Measurements from ENCODE around the gene TLR3.

TLR3 gene

DNA sequence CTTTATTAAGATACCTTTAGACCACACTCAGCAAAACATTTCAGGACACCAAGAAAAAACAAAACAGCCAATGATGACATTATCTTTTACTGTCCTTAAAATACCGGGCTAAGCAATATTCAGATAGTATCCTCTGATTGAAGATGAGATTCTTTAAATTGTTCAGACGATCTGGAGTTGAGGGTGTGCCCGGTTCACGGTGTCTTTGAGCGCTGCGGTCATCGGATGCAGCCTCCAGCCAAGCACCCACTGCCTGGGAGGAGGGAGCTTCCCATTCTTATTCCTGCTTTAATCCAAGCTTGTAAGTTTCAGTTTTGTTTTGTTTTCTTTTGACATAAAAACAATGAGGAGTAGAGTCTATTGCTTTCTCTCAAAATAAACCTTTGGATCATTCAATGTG is 49.6 kb downstream of the TLR3 start:
- no peaks in the 10 kb centered on the region for H3K36me3 ChIP-seq
- peaks cover 0 to 4% of the 10 kb centered on the region in 2 donors for H3K27me3 ChIP-seq
- H3K9me3 ChIP-seq, result no peaks in the 10 kb centered on the region
- intact Hi-C loops (cut with DNase I; ENCODE audit: low total_unique reads), result no loop called here
- H3K4me3 ChIP-seq, result no peak overlapping the region
- TF ChIP-seq, protein P1, sequence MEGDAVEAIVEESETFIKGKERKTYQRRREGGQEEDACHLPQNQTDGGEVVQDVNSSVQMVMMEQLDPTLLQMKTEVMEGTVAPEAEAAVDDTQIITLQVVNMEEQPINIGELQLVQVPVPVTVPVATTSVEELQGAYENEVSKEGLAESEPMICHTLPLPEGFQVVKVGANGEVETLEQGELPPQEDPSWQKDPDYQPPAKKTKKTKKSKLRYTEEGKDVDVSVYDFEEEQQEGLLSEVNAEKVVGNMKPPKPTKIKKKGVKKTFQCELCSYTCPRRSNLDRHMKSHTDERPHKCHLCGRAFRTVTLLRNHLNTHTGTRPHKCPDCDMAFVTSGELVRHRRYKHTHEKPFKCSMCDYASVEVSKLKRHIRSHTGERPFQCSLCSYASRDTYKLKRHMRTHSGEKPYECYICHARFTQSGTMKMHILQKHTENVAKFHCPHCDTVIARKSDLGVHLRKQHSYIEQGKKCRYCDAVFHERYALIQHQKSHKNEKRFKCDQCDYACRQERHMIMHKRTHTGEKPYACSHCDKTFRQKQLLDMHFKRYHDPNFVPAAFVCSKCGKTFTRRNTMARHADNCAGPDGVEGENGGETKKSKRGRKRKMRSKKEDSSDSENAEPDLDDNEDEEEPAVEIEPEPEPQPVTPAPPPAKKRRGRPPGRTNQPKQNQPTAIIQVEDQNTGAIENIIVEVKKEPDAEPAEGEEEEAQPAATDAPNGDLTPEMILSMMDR (IDR thresholded peaks at IDR 0.05), result no peak
- no peak for DNase-seq
- H3K4me1 ChIP-seq, result no peaks in the 10 kb centered on the region
- H3K27ac ChIP-seq, result no peak overlapping the region

GRCh38 chr4:186121057-186121456 is 52.1 kb downstream of the TLR3 start:
- peaks cover 0 to 4% of the 10 kb centered on the region in 2 donors for H3K27me3 ChIP-seq
- H3K36me3 ChIP-seq, result no peaks in the 10 kb centered on the region
- no peak overlapping the region for H3K27ac ChIP-seq
- no peaks in the 10 kb centered on the region for H3K4me1 ChIP-seq
- TF ChIP-seq, protein P1 (IDR thresholded peaks at IDR 0.05), result no peak
- no peak for DNase-seq
- intact Hi-C loops (cut with DNase I; ENCODE audit: low total_unique reads), result no loop called here
- no peak overlapping the region for H3K4me3 ChIP-seq
- H3K9me3 ChIP-seq, result no peaks in the 10 kb centered on the region

GRCh38 chr4:186128842-186129241 is 59.9 kb downstream of the TLR3 start:
- Histone ChIP-seq H3K4me3 (no peak overlapping the region), H3K4me1 (no peaks in the 10 kb centered on the region), H3K27me3 (no peaks in the 10 kb centered on the region), H3K36me3 (no peaks in the 10 kb centered on the region), H3K27ac (no peak overlapping the region), H3K9me3 (no peaks in the 10 kb centered on the region)
- DNase-seq, result no peak
- TF ChIP-seq, protein P1 (IDR thresholded peaks at IDR 0.05), result no peak
- intact Hi-C loops (cut with DNase I; ENCODE audit: low total_unique reads), result no loop called here

DNA sequence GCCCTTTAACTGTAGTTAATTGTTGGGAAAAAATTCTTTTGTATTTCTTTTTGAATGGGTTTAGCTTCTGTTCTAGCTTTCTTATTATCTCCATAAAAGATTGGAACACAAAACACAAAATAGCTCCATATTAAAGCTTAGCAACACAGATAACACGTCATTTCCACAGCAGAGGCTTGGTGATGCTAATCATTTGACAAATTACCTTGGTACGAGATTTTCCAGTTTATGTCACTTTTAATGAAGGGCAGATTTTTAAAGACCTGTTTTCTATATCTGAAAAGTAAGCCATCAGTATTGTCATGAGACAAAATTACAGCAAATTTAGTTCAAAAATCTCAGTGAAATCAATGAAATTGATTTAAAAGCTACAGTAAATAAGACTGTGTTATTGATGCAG is 63.0 kb downstream of the TLR3 start:
- no peaks in the 10 kb centered on the region for H3K36me3 ChIP-seq
- H3K9me3 ChIP-seq, result no peaks in the 10 kb centered on the region
- TF ChIP-seq, protein P1 (IDR thresholded peaks at IDR 0.05), result no peak
- no peaks in the 10 kb centered on the region for H3K4me1 ChIP-seq
- no peaks in the 10 kb centered on the region for H3K27me3 ChIP-seq
- H3K4me3 ChIP-seq, result no peak overlapping the region
- H3K27ac ChIP-seq, result no peak overlapping the region
- intact Hi-C loops (cut with DNase I; ENCODE audit: low total_unique reads), result no loop called here
- no peak for DNase-seq

DNA sequence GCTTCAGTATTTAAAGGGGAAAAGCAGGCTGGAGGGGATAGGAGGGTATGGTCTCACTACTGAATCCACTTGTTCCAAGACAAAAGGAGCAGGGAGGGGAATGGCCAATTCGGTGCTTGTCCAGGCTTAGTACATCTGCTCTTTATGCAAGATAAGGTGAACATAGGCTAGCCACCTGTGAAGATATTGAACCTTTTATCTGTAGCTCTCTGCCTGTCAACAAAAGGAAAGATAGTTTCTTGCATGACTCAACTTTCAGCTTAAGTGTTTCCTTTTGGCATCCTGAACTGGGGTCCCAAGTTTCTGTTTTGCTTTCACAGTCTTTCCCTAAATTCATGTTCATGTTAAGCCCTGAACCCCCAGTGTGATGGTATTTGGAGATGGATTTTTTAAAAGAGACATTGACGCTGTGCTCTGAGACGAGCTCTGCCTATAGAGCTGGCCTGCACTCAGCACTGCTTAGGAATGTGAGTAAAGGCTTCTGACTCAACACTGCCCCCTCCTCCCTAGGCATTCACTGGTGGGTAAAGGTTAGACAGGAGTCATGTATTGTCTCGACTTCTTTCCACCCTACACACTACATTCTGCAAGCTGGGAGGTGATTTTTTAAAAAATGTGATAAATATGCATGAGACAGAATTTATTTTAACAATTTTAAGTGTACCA is 63.8 kb downstream of the TLR3 start:
- no peaks in the 10 kb centered on the region for H3K9me3 ChIP-seq
- H3K4me3 ChIP-seq, result no peak overlapping the region
- H3K36me3 ChIP-seq, result no peaks in the 10 kb centered on the region
- intact Hi-C loops (cut with DNase I; ENCODE audit: low total_unique reads), result no loop called here
- no peak for DNase-seq
- H3K27ac ChIP-seq, result no peak overlapping the region
- no peaks in the 10 kb centered on the region for H3K27me3 ChIP-seq
- TF ChIP-seq, protein P1 (IDR thresholded peaks at IDR 0.05), result no peak
- no peaks in the 10 kb centered on the region for H3K4me1 ChIP-seq

DNA sequence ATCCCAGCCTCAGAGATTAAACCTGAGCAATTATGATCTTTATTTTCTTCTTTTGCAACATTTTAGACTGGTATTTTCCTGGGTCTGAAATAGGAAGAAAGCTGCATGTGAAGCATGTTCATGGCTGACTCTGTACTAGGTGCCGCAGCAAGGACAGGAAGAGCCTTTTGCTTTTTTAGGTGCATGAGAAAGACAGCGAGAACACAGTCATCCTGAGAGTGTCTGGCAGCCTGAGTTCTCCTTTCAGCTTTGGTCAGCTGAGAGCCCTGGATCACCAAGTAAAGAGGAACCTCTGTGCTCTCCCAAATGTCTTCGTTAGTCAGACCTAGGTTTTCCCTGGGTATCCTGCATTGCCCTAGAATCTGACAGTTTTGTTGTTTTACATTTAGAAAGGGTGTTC is 65.3 kb downstream of the TLR3 start:
- Histone ChIP-seq H3K4me3 (no peak overlapping the region), H3K9me3 (no peaks in the 10 kb centered on the region), H3K27ac (no peak overlapping the region), H3K4me1 (no peaks in the 10 kb centered on the region), H3K27me3 (no peaks in the 10 kb centered on the region), H3K36me3 (no peaks in the 10 kb centered on the region)
- intact Hi-C loops (cut with DNase I; ENCODE audit: low total_unique reads), result no loop called here
- DNase-seq, result no peak
- TF ChIP-seq, protein P1 (IDR thresholded peaks at IDR 0.05), result no peak

Data from tibial artery (tissue), 4 donors.